Heart left ventricle (tissue), 16 donors: ENCODE results near the gene FSTL3. TPM values are rescaled to one million over a fixed set of nuclear protein-coding genes. Genes with fewer than 3 reads are reported as not detected.

Experiments used
- ATAC-seq, 4 donors: fragments of 200-7000 bp; cut with Tn5 transposase; one replicate each; pipeline ENCODE4 v1.9.1; 2020 to 2022; ENCODE audit warnings: moderate library complexity in 4 of 4, mild to moderate bottlenecking in 3 of 4, moderate number of reproducible peaks in 1 of 4
- DNase-seq, 5 donors: peaks; one replicate each; pipeline ENCODE4 v3.0.0-alpha.2; 2020
- H3K27ac ChIP-seq, 12 donors: fragments of 200-600 bp; sonication (generic) in 4 of 12; one replicate each; pipeline versions ENCODE4 v1.5.0 to v1.8.0; 2016 to 2022; ENCODE audit warnings: mild to moderate bottlenecking in 2 of 12
- H3K27me3 ChIP-seq, 9 donors: fragments of 200-600 bp; sonication (generic) in 2 of 9; one replicate each; pipeline versions ENCODE4 v1.5.1 to v1.8.0; 2016 to 2022; ENCODE audit warnings: mild to moderate bottlenecking in 3 of 9
- H3K36me3 ChIP-seq, 9 donors: fragments of 200-600 bp; sonication (generic) in 2 of 9; one replicate each; pipeline versions ENCODE4 v1.5.0 to v1.8.0; 2018 to 2022; ENCODE audit warnings: mild to moderate bottlenecking in 2 of 9
- H3K4me1 ChIP-seq, 12 donors: fragments of 200-600 bp; sonication (generic) in 4 of 12; one replicate each; pipeline versions ENCODE4 v1.5.0 to v1.8.0; 2016 to 2022; ENCODE audit warnings: mild to moderate bottlenecking in 3 of 12
- H3K4me3 ChIP-seq, 12 donors: fragments of 200-600 bp; sonication (generic) in 4 of 12; one replicate each; pipeline versions ENCODE4 v1.5.0 to v1.8.0; 2017 to 2022; ENCODE audit warnings: mild to moderate bottlenecking in 9 of 12, moderate library complexity in 4 of 12
- H3K9me3 ChIP-seq, 12 donors: fragments of 200-600 bp; sonication (generic) in 4 of 12; one replicate each; pipeline versions ENCODE4 v1.5.0 to v1.8.0; 2016 to 2022; ENCODE audit warnings: mild to moderate bottlenecking in 1 of 12
- CTCF ChIP-seq, 12 donors: fragments of 200-600 bp; sonication (generic) in 4 of 12; IDR thresholded peaks; one replicate each; pipeline versions ENCODE4 v1.5.0 to v1.8.0; 2018 to 2022; ENCODE audit warnings: antibody characterized with exemption in 12 of 12, mild to moderate bottlenecking in 5 of 12
- POLR2A ChIP-seq, 2 donors: fragments of 450-650 bp; IDR thresholded peaks; one replicate each; pipeline ENCODE4 v1.6.1; 2017; ENCODE audit warnings: antibody characterized with exemption in 2 of 2, mild to moderate bottlenecking in 2 of 2, moderate library complexity in 2 of 2
- WGBS, 4 donors: extraction: QIAGEN DNeasy Blood & Tissue Kit in 2 of 4; methylation state at CpG; one replicate each; pipeline versions ENCODE4 v1.1.5 to v1.1.7; 2013 to 2018; 5-methylcytosine and 5-hydroxymethylcytosine counted together
- intact Hi-C, 10 donors: fragments of 100-400 bp; cut with DNase I; formaldehyde crosslinking; loops; one replicate each; pipeline versions ENCODE4 v1.11.1 to v1.14.2; 2022
- polyA plus RNA-seq, 2 donors: library from polyadenylated mRNA; stranded (reverse); fragments of 200-250 nt; gene quantifications; one replicate each; pipeline ENCODE4 v1.2.3, GENCODE V29; 2013
- total RNA-seq, 9 donors: library from RNA; depleted of rRNA in 2 of 9; stranded (reverse); fragments of >200 nt in 2 of 9; fragmentation: NEBNext Ultra II Directional in 3 of 9; extraction: Animal tissue kit (Norgen Biotek cat#: 25700) in 3 of 9; gene quantifications; one replicate each; pipeline versions ENCODE4 v1.1.0 to v1.2.4, GENCODE V29; 2016 to 2023
- donor health status: ischemic (EF 13 %, LVEDD 7.1; RV severe dilation, severe dysfunction).
- donor health status: healthy with polysubstance abuse.
- donor health status: DM: no; HTN: yes; CAD: no.
- donor health status: DM: no; HTN: no; CAD: no.
- donor health status: ischemic (EF 25% LVEDD 6.9; RV normal size, moderate dysfunction).
- donor health status: ischemic (EF 25% LVEDD 5.7; RV mildly dilated, moderate dysfunction).
- donor health status: healthy.
- donor health status: DM: yes; HTN: yes; CAD: no.
- donor health status: ischemic (EF 35%, LVEDD 5.7; RV mildly dilated, moderate dysfunction).
- donor health status: nonischemic (EF 11% LVEDD 7.7; RV severe dilation, severe dysfunction).
- donor health status: DM: yes; HTN: yes; CAD: no.
- donor health status: PGD.
- donor health status: ischemic (EF 29% LVEDD 5.4; RV normal size, mild dysfunction).
- donor health status: nonischemic (EF 23%, LVEDD 6.1; RV moderate dilation, normal function).

FSTL3 gene
- total and polyA plus RNA-seq, 11 donors, result 41.7 to 376 (median 119) TPM

GRCh38 chr19:685454-685931 lies 9.3 kb downstream of the FSTL3 start:
- 82 to 89% (median 84%) methylated on average over 22 to 31 of the region's 31 CpGs for WGBS, 4 donors
- H3K9me3 ChIP-seq, result no peaks in the 10 kb centered on the region
- no peak overlapping the region for H3K27ac ChIP-seq
- TF ChIP-seq CTCF (IDR thresholded peaks at IDR 0.05) (no peak), POLR2A (IDR thresholded peaks at IDR 0.05) (no peak)
- no peaks in the 10 kb centered on the region for H3K27me3 ChIP-seq
- peaks cover 0 to 8% (median 0%) of the 10 kb centered on the region in 12 donors for H3K4me1 ChIP-seq
- no peak overlapping the region for H3K4me3 ChIP-seq
- ATAC-seq, result no peak
- DNase-seq, result no peak
- peaks cover 0 to 9% (median 3%) of the 10 kb centered on the region in 9 donors for H3K36me3 ChIP-seq
- intact Hi-C loops, result no loop called here

GRCh38 chr19:686589-687297 lies 10.6 kb downstream of the FSTL3 start:
- TF ChIP-seq CTCF (IDR thresholded peaks at IDR 0.05), result no peak
- no peak for TF ChIP-seq POLR2A (IDR thresholded peaks at IDR 0.05)
- intact Hi-C loops, result no loop called here
- Histone ChIP-seq H3K27me3 (no peaks in the 10 kb centered on the region), H3K36me3 (peaks cover 0 to 2% (median 0%) of the 10 kb centered on the region in 9 donors), H3K4me3 (no peak overlapping the region), H3K9me3 (no peaks in the 10 kb centered on the region), H3K4me1 (no peaks in the 10 kb centered on the region), H3K27ac (no peak overlapping the region)
- no peak for DNase-seq
- WGBS, 4 donors, result 69 to 84% (median 78%) methylated on average over 9 to 17 of the region's 17 CpGs
- no peak for ATAC-seq

- DNase-seq, result no peak
- no peak for ATAC-seq
- intact Hi-C loops, result no loop called here
- Histone ChIP-seq H3K4me3 (no peak overlapping the region), H3K27ac (no peak overlapping the region), H3K4me1 (no peaks in the 10 kb centered on the region), H3K36me3 (no peaks in the 10 kb centered on the region), H3K9me3 (no peaks in the 10 kb centered on the region), H3K27me3 (no peaks in the 10 kb centered on the region)
- 87 to 92% (median 90%) methylated on average over 9 to 11 of the region's 11 CpGs for WGBS, 4 donors
- TF ChIP-seq CTCF (IDR thresholded peaks at IDR 0.05) (no peak), POLR2A (IDR thresholded peaks at IDR 0.05) (no peak)
Measured at GRCh38 chr19:687569-688166, 11.5 kb downstream of the FSTL3 start.

GRCh38 chr19:688214-688613 lies 12.0 kb downstream of the FSTL3 start:
- Histone ChIP-seq H3K4me1 (no peaks in the 10 kb centered on the region), H3K9me3 (no peaks in the 10 kb centered on the region), H3K27ac (no peak overlapping the region), H3K27me3 (no peaks in the 10 kb centered on the region), H3K4me3 (no peak overlapping the region), H3K36me3 (no peaks in the 10 kb centered on the region)
- TF ChIP-seq POLR2A (IDR thresholded peaks at IDR 0.05) (no peak), CTCF (IDR thresholded peaks at IDR 0.05) (no peak)
- intact Hi-C loops, result no loop called here
- 60 to 73% (median 67%) methylated on average over 15 of the region's 15 CpGs for WGBS, 4 donors
- ATAC-seq, result no peak
- DNase-seq, result no peak
